ENCODE measurements around the gene ABLIM2.

Gene ABLIM2

DNA sequence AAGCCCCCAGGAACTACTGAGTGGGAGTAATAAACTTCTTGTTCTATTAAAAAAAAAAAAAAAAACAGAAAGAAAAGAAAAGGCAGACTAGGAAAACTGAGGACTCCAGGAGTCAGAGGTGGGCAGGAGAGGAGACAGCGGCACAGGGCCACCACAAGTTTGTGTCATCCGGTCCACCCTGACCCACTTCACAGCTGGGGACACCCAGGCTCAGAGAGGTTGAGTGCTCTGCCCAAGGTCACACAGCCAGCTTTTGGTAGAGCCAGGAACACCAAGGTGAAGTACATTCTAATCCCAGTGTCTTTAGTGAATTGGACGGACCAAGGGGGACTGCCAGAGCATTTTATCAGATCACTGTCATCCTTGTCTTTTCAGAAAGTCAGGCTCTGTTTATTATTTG, 16.4 kb upstream of the ABLIM2 start:
- DNase-seq, result no peak

- no peak for DNase-seq
These were observed 15.1 kb upstream of the ABLIM2 start for GRCh38 chr4:8173492-8174242.

DNA sequence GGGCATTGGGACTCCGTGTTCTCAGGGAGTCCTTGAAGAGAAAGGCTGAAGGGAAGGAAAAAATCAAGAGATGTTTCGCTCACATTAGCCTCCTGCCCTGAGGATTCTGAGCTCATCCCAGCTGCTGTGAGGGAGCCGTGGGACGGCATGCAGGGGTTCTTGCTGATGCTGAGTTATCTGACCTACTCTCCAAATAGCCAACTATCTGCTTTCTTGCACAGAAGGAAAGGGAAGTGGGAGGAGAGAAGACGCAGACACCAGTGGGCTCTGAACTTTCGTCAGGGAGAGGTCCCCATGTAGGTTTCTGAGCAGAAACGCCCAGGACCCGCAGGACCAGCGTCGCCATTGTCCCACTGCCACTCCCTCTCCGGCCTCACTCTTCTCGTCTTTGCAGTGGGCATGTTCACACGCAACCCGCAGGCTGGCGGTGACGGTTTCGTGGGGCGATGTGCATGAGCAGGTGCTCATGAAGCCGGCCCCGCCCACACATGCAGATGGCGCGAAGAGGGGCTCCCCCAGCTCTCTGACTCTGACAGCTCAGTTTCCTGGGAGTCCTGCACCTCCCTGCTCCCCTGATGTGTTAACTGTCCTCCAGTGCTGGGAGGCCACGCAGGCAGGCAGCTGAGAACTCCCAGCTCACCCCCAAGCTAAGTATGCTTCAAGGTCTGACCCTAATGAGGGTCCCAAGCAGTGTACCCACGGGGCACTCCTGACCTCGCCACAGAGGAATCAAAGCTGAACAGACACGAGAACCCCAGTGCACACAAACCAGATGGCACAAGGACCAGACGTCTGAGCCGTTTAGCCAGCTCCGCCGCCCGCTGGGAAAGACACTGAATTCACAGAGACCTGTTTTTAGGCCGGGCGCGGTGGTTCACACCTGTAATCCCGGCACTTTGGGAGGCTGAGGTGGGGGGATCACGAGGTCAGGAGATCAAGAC, 13.6 kb upstream of the ABLIM2 start:
- DNase-seq, result no peak

- no peak for DNase-seq
These were observed 12.7 kb upstream of the ABLIM2 start for GRCh38 chr4:8171266-8171665.

DNA sequence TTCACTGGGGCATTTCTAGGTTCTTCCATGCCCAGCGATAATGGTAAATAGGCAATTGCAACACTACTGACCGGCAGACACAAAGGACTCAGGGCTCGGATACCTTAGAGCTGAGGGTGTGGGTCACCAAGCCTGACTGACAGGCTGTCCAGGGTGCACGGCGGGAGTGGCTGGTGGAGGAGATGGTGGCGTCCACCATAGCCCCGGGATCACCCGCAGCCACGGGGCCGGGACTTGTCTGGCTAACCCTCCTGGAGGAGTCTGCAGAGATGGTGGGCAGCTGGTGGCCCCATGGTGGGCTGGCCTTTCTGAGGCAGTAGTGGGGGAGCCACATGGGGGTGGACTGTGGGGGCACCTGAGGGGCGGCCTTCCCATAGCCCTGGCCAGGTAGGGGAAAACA, 11.7 kb upstream of the ABLIM2 start:
- no peak for DNase-seq

- no peak for DNase-seq
These were observed 11.2 kb upstream of the ABLIM2 start for GRCh38 chr4:8169763-8170162.

- DNase-seq, result no peak
These were observed 10.4 kb upstream of the ABLIM2 start for GRCh38 chr4:8168832-8169598.

GRCh38 chr4:8168232-8168631, 9.6 kb upstream of the ABLIM2 start:
- DNase-seq, result no peak

DNA sequence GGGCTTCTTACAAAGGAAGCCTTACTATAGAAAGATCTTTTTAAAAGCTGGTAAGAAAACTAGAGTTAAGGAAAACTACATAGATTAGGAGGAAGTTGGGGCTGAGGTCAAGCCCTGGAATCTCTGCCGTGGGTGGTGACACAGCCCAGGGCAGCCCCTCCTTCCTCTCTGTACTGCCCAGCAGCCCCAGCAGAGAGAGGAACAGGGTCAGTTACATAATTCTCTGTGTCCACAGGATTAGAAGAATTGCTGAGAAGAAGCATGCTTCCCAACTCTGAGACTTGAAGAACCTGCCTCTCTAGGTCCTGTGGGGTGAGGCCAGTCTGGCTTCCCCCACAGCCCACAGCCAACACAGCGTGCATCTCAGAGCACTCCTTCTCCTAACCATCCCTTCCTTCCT, 9.2 kb upstream of the ABLIM2 start:
- no peak for DNase-seq

DNA sequence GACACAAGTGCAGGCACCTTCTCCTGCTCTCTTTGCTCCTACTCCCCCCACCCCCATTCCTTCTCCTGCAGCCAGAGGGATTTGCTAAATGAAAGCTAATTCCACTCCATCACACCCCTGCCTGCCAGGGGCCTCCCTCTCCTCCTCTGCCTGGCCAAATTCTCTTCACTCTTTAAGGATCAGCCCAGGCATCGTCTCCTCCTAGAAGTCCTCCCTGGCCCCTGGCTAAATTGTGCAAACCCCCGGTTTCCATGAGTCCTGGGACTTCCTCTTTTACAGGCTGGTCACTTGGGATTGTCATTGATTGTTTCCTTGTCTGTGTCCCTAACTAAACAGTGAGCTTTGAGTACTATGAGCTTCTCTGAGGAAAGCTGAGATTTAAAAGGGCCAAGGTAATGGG, 8.7 kb upstream of the ABLIM2 start:
- no peak for DNase-seq

- DNase-seq, result no peak
These were observed 6.8 kb upstream of the ABLIM2 start for GRCh38 chr4:8165374-8165896.

- DNase-seq, result no peak
These were observed 6.1 kb upstream of the ABLIM2 start for GRCh38 chr4:8164687-8165086.

- DNase-seq, result no peak
These were observed 5.6 kb upstream of the ABLIM2 start for GRCh38 chr4:8164194-8164565.

DNA sequence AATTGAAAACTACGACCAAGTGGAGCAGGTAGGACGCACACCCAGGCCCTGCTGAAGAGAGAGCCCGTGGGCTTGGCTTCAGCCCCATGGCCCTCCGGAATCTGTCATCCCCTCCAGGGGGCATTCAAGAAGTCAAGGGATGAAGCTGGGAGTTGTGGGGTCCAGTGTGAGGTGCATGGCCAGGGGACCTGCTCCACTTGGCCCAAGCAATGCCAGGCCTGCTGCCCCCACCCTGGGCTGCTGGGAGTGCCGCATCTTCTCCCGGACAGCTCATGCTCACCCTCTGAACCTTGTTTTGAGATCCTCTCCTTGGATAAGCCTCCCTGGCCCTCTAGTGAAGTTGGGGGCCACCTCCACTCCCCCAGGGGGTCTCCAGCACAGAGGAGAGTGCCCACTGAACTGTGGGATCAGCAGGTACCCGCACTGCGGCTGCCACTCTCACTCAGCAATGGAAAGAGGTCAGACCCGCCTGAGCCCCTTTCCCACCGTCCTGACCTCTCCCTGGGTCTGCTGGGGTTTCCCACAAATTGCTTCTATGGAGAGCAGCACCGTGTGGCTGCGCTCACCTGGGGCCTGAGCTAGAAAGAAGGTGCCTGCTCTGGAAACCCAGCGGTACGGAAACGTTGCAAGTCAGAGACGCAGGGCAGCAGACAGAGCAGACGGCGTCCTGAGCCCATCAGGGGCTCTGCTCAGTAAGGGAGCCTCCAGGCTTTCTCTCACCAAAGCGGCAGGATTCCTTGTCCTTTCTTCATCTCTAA, 5.0 kb upstream of the ABLIM2 start:
- DNase-seq, result no peak

GRCh38 chr4:8163026-8163425, 4.4 kb upstream of the ABLIM2 start:
- DNase-seq, result no peak

DNA sequence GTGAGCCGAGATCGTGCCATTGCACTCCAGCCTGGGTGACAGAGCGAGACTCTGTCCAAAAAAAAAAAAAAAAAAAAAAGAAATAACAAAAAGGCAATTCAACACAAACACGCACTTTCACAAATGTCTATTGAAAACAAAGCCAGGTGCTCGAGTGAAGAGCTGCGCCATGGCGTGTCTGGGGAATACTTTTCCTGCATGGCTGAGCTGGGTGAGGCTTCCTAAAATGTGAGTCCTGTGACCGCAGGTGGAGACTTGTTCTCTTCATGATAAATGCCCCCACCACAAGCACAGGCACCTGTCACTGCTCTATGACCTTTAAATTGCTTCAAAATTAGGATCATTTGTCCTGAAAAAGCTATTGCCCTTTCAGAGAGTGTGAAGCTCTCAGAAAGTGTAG, 4.0 kb upstream of the ABLIM2 start:
- no peak for DNase-seq

DNA sequence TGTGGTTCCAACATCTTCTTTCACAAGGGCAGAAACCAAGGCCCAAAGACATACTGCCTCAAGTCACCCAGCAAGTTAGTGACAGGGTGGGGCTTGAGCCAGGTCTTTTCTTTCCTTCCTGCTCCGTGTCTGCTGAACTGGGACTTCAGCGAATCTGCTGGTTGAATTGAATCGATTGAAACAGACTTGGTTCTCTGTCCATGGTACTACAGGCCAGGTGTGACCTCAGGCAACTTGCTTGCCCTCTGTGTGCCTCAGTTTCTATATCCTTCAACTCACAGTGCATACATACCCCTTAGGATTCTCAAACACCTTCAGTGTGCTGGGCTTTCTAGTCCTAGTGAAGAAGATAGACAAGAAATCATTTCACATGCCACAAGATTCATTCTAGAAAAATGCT, 2.0 kb upstream of the ABLIM2 start:
- no peak for DNase-seq

DNA sequence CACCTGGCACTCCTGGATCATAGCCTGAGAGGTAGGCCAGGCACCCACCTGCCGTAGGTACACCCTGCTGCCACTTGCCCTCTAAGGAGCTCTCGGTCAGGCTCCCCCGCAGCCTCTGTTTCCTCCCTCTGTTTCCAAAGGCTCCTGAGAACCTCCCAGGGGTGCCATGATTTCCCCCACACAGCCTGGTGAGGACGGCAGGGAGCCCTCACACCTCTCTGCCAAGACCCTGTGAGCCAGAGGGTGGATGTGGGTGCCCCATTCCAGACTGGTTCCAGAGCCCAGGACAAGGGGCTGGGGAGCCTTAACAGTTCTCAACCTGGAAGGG, 1.6 kb upstream of the ABLIM2 start:
- DNase-seq, result no peak

- no peak for DNase-seq
These were observed 1.1 kb upstream of the ABLIM2 start for GRCh38 chr4:8159537-8160232.

- DNase-seq, result no peak
These were observed 486 bp downstream of the ABLIM2 start for GRCh38 chr4:8157944-8158709.

- DNase-seq, result no peak
These were observed 1.1 kb downstream of the ABLIM2 start for GRCh38 chr4:8157496-8157895.

Measured in NCI-H526 treated with DMSO at 0.1 percent for 48 hours (cell line).